GM18951 (cell line): ENCODE data around the gene YIPF2.

Source experiments
- POLR2A ChIP-seq: IDR thresholded peaks from 4 replicates; pipeline ENCODE4 v1.6.1; 2011; ENCODE audit warnings: mild to moderate bottlenecking; ENCODE audit not compliant: insufficient read length, insufficient read depth; ENCODE audit errors: extremely low read depth
- in situ Hi-C: fragments of 300-500 bp; cut with MboI; formaldehyde crosslinking; loops from one replicate; pipeline ENCODE4 v1.12.0; 2022; ENCODE audit warnings: low sequenced_read_pairs, mixed read lengths, inconsistent platforms; ENCODE audit not compliant: unreplicated experiment

The YIPF2 gene

DNA sequence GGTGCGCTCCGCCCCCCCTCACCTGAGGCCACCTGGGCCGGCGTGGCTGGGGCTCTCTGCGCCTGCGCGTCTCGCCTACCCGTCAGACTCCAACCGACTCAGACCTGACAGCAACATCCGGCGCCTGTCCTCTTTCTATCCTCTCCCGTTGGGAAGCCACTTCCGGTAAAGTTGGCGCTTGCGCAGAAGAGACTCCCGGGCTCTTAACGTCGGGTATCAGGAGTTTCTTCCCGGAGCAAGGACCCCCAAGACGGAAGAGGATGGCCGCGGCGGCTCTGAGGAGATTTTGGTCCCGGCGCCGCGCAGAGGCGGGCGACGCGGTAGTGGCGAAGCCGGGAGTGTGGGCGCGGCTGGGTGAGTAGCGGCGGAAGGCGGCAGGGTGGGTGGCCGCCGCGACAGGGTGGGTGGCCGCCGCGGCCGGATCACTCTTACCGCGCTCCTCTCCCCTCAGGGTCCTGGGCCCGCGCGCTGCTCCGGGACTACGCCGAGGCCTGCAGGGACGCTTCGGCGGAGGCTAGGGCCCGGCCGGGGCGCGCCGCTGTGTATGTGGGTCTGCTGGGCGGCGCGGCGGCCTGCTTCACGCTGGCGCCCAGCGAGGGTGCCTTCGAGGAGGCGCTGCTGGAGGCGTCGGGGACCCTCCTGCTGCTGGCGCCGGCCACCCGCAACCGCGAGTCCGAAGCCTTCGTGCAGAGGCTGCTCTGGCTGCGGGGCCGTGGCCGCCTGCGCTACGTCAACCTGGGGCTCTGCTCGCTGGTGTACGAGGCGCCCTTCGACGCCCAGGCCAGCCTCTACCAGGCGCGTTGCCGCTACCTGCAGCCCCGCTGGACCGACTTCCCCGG, at the start of gene YIPF2, which contains the start of gene TIMM29:
Gene YIPF2, minus strand, starts transcription at position 77 of the 839 bp plus-strand sequence. CDS start 229 bp downstream, outside the sequence.
Gene TIMM29, plus strand, starts transcription at position 249 of the 839 bp plus-strand sequence. Its CDS starts 12 bp downstream, at position 261.
- in situ Hi-C loops: no loop called here
- TF ChIP-seq POLR2A: peak; percentile 80

DNA sequence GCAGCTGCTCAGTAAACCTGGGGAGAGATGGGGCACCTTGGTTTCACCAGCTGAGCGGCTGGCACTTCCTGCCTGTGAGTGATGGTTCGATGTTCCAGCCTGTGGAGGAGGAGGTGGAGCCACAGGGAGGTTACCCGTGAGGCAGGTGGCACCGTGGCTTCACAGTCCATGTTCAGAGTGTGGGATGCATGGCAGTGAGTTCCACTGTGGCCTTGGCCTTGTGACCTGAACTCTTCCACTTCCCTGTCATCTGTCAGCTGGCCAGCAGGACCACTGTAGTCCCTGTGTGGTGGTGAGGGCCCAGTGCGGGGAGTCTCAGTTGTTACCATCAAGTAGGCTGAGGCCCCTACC, 49.3 kb upstream of the YIPF2 start:
- no peak for TF ChIP-seq POLR2A
- in situ Hi-C loops: no loop called here

DNA sequence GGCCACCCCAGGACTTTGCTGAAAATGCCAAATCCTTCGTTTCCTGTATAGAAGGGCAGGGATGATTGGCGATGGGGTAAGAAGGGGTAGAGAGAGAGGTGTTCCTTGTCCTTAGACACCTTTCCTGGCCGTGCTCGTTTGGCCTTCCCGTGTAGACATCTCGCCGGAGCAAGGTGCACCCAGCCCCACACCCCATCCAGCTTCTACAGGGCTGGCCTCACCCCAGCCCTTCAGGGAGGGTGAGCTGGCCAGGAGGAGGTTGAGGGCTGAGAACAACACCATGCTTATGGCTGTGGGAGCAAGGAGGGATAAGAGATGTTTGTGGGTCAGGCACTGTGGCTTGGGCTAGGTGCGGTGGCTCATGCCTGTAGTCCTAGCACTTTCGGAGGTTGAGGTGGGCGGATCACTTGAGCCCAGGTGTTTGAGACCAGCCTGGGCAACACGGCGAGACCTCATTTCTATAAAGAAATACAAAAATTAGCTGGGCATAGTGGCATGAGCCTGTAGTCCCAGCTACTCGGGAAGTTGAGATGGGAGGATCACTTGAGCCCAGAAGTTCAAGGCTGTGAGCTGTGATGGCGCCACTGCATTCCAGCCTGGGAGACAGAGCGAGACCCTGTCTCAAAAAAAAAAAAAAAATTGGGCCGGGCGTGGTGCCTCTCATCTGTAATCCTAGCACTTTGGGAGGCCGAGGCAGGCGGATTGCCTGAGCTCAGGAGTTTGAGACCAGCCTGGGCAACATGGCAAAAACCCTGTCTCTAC, 47.9 kb upstream of the YIPF2 start:
- in situ Hi-C loops: no loop called here
- no peak for TF ChIP-seq POLR2A

DNA sequence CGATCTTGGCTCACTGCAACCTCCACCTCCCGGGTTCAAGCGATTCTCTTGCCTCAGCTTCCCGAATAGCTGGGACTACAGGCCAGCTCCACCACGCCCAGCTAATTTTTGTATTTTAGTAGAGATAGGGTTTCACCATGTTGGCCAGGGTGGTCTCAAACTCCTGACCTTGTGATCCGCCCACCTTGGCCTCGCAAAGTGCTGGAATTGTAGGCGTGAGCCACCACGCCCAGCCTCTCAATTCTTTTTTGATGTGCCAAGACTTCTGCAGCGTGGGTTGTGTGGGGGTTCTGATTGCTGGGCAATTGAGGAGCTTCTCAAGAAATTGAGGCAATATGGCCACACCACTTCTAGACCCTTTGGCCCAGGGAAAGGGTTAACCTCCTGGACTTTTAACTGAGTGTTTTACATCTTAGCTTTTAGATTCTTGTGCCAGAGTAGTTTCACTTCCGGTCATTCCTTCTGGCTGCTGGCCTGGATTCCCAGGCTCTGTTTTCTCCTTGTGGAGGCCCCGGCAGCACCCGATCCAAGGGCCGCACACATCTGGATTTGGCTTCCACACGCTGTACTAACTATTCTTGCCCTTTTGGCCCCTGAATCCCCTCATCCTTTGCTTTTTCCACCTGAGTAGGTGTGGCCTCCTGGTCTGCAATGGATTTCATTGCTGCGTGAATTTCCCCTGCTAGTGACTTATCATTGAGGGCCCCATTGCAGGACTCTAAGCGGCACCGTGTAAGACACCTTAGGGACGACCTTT, 47.1 kb upstream of the YIPF2 start:
- no peak for TF ChIP-seq POLR2A
- in situ Hi-C loops: no loop called here

DNA sequence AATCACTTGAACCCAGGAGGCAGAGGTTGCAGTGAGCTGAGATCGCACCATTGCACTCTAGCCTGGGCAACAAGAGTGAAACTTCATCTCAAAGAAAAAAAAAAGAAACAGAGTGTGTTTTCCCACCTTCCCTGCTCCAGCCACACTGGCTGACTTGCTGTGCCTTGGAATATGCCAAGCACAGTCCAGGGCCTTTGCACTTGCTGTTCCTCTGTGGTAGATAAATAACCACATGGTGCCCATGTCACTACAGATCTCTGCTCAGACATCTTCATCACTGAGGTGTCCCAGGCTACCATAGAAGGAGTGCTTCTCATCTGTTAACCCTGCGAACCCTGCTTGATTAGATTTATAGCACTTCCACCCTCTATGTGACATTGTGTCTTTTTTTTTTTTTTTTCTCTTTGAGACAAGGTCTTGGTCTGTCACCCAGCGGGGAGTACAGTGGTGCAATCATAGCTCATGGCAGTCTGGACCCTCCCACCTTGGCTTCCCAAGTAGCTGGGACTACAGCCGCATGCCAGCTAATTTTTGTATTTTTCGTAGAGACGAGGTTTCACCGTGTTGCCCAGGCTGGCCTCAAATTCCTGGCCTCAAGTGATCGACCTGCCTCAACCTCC, 42.8 kb upstream of the YIPF2 start:
- no peak for TF ChIP-seq POLR2A
- in situ Hi-C loops: no loop called here

DNA sequence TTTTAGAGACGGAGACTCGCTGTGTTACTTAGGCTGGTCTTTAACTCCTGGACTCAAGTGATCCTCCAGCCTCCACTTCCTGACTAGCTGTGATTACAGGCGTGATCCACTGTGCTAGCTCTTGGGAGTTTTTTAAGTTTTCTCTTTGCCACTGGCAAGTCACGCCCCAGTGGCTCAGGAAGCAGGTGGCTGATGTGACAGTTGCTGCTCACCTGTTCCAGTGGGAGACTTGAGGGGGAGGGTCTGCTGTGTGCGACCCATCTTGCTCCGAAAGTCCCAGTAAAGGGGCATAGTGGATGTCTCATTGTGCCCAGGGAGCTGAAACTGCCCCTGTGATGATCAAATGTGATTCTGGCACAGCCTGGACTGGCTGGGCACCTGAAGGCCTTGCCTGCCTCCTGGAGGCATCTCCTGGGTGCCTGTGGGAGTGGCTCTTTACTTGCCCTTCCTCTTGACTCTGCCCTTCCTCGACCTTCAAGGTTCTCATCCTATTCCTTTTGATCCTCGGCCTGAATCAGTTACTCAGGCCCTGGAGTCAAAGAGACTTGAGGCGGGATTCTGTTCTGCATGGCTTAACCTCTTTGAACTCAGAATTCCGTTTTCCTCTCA, 40.2 kb upstream of the YIPF2 start:
- in situ Hi-C loops: no loop called here
- no peak for TF ChIP-seq POLR2A

DNA sequence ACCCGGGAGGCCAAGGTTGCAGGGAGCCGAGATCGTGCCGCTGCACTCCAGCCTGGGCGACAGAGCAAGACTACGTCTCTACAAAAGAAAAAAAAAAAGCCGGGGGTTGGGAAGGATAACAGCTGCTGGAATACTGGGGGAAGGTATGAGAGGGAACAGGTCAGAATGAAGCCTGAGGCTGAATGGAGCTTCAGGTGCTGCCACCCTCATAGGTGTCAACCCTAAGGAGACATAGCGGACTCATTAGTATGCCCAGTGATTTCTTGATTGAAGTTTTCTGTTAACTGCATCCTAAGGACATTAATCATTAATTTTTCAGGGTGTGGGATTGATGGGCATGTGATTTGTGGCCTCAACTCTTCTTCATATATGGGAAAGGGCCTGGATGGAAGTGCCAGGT, 38.4 kb upstream of the YIPF2 start:
- TF ChIP-seq POLR2A: no peak
- in situ Hi-C loops: no loop called here

DNA sequence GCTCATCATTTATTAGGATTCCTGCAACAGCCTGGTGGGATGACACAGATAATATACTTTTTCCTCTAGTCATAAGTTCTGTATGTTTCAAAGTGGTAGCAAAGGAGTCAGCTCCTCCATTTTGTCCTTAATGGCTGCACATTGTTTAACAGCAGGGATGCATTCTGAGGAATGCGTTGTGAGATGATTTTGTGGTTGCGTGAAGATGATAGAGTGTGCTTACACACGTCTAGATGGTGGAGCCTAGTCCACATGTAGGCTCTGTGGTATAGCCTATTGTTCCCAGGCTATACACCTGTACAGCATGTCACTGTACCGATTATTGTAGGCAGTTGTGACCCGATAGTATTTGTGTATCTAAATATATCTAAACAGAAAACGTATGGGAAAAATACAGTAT, 37.0 kb upstream of the YIPF2 start:
- no peak for TF ChIP-seq POLR2A
- in situ Hi-C loops: no loop called here

DNA sequence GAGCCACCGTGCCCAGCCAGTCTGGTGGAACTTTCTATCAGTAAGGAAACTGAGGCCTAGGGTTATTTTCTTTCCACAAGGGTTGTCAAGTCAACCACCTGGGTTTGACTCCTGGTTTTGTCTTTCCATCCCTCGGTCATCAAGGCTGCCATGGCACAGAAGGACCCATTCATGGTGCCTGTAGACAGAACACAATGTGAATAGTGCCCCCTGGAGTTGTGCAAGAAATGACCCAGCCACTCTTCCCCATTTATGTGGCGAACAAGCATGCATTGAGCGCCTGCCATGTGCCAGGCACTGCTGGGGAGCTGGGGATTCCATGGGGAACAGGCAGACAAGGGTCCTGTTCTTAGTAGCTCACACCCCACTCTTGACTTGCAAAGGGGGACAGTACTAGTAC, 36.5 kb upstream of the YIPF2 start:
- TF ChIP-seq POLR2A: no peak
- in situ Hi-C loops: no loop called here

DNA sequence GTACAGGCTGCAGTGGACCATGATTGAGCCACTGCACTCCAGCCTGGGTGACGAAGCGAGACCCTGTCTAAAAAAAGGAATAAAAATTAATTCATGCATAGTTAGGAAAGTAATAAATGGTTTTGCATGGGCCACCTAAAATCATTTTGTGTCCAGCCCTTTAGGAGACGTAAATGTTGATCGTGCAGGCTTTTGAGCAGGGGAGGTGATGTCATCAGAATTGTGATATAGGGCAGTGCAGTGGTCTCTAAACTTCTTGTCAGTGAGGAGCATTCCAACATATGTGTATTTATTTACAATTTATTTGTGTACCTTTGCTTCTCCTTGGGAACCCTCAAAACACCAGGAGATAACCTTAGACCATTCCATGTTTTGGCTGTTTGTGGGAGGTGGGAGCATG, 35.4 kb upstream of the YIPF2 start:
- in situ Hi-C loops: no loop called here
- no peak for TF ChIP-seq POLR2A

DNA sequence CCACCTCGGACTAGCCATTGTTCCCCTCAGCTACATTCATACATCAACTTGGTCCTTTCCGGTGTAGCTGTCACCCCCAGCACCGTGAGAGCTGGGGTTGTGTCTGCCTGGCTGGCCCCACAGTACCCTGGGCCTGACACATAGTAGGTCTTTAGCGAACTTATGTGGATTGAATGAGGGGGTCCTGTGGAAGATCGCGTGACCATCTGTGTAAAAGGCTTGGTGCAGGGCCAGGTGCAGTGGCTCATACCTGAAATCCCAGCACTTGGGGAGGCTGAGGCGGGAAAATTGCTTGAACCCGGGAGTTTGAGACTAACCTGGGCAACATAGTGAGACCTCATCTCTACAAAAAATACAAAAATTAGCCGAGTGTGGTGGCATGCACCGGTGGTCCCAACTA, 34.4 kb upstream of the YIPF2 start:
- in situ Hi-C loops: no loop called here
- TF ChIP-seq POLR2A: no peak

DNA sequence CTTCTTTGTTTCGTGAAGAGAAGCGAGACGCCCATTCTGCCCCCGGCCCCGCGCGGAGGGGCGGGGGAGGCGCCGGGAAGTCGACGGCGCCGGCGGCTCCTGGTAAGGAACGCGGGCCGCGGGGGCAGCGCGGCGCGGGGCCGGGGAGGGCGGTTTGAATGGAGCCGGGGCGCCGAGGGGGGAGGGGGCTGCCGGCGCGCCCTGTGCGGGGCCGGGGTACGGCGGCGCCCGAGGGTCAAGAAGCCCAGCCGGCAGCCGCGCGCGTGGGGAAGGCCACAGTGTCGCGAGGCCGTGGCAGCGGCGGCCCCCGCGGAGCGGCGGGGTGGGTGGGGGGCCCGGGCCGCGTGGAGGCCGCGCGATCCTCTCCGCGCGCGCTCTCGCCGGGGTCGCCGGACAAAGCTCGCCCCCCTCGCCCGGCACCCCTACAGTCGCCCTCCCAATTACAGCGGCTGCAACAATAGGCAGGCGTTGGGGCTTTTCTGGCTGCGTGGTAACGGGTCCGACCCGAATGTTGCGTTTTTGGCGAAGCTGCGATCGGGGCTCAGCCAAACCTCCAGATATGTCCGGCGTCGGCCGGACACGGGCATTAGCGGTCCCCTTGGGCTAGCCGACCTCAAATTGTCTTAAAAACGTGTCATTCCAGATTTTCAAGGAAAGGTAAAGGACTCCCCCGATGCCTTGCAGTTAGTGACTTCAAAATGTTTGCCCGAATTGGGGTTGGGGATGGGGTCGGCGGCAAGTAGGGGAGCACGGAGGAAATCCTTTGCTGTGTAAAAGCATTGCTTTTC, 32.8 kb upstream of the YIPF2 start:
- no peak for TF ChIP-seq POLR2A
- in situ Hi-C loops: no loop called here
